ENCODE data around the gene EHMT1. TPM values are rescaled to one million over a fixed set of nuclear protein-coding genes. Genes with fewer than 3 reads are reported as not detected.

EHMT1 gene
- total RNA-seq, 2 experiments from 2014 or later: 145 to 295 TPM

DNA sequence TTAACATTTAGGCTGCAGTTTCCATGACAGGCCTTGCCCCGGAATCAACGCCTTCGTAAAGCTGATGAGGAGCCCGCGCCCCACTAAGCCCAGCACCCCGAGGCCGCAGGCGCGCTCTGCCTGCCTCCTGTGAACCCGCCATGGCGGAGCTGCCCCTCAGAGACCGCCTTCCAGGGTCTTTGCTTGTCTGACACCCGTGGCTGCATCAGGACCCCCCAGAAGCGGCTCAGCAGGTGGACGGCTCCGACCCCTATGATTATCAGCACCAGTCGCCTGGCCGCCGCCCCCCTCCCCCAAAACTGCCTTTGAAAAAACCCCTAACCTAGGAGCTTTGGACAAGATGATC is 39.6 kb upstream of the EHMT1 start:
- TF ChIP-seq EZH2phosphoT487 (IDR thresholded peaks at IDR 0.05; ENCODE audit: borderline replicate concordance, low read depth, low read length): no peak
- TF ChIP-seq, protein P1, sequence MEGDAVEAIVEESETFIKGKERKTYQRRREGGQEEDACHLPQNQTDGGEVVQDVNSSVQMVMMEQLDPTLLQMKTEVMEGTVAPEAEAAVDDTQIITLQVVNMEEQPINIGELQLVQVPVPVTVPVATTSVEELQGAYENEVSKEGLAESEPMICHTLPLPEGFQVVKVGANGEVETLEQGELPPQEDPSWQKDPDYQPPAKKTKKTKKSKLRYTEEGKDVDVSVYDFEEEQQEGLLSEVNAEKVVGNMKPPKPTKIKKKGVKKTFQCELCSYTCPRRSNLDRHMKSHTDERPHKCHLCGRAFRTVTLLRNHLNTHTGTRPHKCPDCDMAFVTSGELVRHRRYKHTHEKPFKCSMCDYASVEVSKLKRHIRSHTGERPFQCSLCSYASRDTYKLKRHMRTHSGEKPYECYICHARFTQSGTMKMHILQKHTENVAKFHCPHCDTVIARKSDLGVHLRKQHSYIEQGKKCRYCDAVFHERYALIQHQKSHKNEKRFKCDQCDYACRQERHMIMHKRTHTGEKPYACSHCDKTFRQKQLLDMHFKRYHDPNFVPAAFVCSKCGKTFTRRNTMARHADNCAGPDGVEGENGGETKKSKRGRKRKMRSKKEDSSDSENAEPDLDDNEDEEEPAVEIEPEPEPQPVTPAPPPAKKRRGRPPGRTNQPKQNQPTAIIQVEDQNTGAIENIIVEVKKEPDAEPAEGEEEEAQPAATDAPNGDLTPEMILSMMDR (conservative IDR thresholded peaks at IDR 0.05; ENCODE audit: low read length): no peak
- Histone ChIP-seq H3K27ac (ENCODE audit: low read depth, low read length, poor library complexity, severe bottlenecking) (no peak overlapping the region), H3K9me2 (ENCODE audit: insufficient read depth, low read length) (no peaks in the 10 kb centered on the region), H3K36me3 (ENCODE audit: insufficient read depth, low read length) (peaks cover 70% of the 10 kb centered on the region), H2AFZ (ENCODE audit: low read length) (no peak overlapping the region), H3K4me2 (ENCODE audit: low read length) (peak overlapping the region; percentile 43), H3K9me3 (ENCODE audit: low read length) (no peaks in the 10 kb centered on the region), H4K20me1 (ENCODE audit: insufficient read depth, low read length) (peaks cover 12% of the 10 kb centered on the region; the same call in 1 of the 2 replicates), H3K4me3 (ENCODE audit: low read depth, low read length, poor library complexity, severe bottlenecking) (peak overlapping the region; percentile 97), H3K79me2 (ENCODE audit: insufficient read depth, low read depth, low read length) (peaks cover 41% of the 10 kb centered on the region), H3K4me1 (ENCODE audit: insufficient read depth, low read length, poor library complexity, severe bottlenecking) (peaks cover 40% of the 10 kb centered on the region)
- POLR2A ChIA-PET: no interaction called here
- DNase-seq (ENCODE audit: low spot score): no peak
- intact Hi-C loops (cut with micrococcal nuclease; ENCODE audit: unreplicated experiment): loop anchor here (5.0 kb wide), 1 partner anchor 93 kb away; no protein-coding TSS in a partner anchor
- BruUV-seq (replicated peaks): no TSS peak
- CTCF ChIA-PET (ENCODE audit: unreplicated experiment): interaction anchor here (0.6 kb wide), 1 partner anchor 20 kb away, joined by 3 read pairs; no protein-coding TSS in a partner anchor

DNA sequence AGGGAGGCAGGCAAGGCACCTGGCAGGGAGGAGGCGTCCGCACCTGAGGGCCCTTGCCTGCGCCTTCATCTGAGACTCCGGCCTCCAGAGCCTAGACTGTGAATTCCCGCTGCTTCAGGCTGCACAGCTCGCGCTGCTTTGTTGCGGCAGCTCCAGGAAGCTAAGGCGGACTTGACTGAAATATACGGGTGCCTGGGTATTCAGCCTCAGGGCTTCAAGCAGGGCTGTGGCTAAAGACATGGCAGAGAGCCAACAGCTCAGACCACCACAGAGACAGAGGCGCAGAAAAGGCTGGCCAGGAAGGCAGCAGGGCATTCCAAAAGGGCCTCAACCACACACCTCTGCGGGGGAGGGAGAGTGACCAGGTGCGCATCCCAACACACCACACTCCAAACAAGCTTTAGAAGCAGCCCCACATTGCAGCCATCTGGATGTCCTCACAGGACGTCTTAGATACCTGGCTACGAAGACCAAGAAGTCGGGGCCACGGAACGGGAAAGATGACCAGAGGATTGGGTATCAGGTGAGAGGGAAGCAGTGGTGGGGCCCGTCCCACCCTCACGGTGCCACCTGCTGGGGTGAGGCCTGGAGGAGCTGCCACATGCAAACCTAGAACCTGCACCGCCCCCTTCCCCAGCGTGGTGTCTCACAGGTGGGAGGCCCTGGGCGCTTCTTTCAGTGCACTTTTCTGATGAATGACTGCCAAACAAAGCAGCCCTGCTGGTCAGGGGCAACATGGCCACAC is 38.4 kb upstream of the EHMT1 start:
- H3K4me2 ChIP-seq (ENCODE audit: low read length): no peak overlapping the region
- H2AFZ ChIP-seq (ENCODE audit: low read length): no peak overlapping the region
- peaks cover 6% of the 10 kb centered on the region; the same call in 1 of the 2 replicates for H4K20me1 ChIP-seq (ENCODE audit: insufficient read depth, low read length)
- no peaks in the 10 kb centered on the region for H3K9me3 ChIP-seq (ENCODE audit: low read length)
- TF ChIP-seq EZH2phosphoT487 (IDR thresholded peaks at IDR 0.05; ENCODE audit: borderline replicate concordance, low read depth, low read length): no peak
- TF ChIP-seq, protein P1 (conservative IDR thresholded peaks at IDR 0.05; ENCODE audit: low read length): no peak
- H3K9me2 ChIP-seq (ENCODE audit: insufficient read depth, low read length): no peaks in the 10 kb centered on the region
- ChIA-PET POLR2A (interaction anchor here (0.8 kb wide), 1 partner anchor 105 kb away, joined by 3 read pairs; no protein-coding TSS in a partner anchor), CTCF (ENCODE audit: unreplicated experiment) (no interaction called here)
- peaks cover 30% of the 10 kb centered on the region for H3K79me2 ChIP-seq (ENCODE audit: insufficient read depth, low read depth, low read length)
- peaks cover 70% of the 10 kb centered on the region for H3K36me3 ChIP-seq (ENCODE audit: insufficient read depth, low read length)
- H3K4me3 ChIP-seq (ENCODE audit: low read depth, low read length, poor library complexity, severe bottlenecking): no peak overlapping the region
- DNase-seq (ENCODE audit: low spot score): no peak
- no peak overlapping the region for H3K27ac ChIP-seq (ENCODE audit: low read depth, low read length, poor library complexity, severe bottlenecking)
- peaks cover 30% of the 10 kb centered on the region for H3K4me1 ChIP-seq (ENCODE audit: insufficient read depth, low read length, poor library complexity, severe bottlenecking)
- BruUV-seq (replicated peaks): no TSS peak
- intact Hi-C loops (cut with micrococcal nuclease; ENCODE audit: unreplicated experiment): no loop called here

DNA sequence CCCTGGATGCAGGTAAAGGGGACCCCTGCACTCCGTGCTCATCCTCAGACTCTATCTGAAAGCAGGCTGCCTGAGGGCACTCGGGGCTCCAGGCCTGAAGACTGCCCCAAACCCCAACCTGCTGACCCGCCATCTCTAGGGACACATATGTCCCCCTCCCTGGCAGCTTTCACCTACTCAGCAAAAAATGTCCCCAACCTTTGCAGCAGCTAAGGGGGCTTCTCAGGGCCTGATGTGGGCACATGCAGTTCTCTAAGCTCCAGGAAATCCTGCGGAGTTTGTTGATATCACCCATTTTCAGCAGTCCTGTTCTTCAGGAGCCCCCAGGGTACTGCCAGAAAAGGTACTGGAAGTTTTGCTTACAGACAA is 37.9 kb upstream of the EHMT1 start:
- peaks cover 70% of the 10 kb centered on the region for H3K36me3 ChIP-seq (ENCODE audit: insufficient read depth, low read length)
- ChIA-PET POLR2A (interaction anchor here (0.8 kb wide), 1 partner anchor 104 kb away, joined by 3 read pairs; no protein-coding TSS in a partner anchor), CTCF (ENCODE audit: unreplicated experiment) (no interaction called here)
- TF ChIP-seq, protein P1 (conservative IDR thresholded peaks at IDR 0.05; ENCODE audit: low read length): no peak
- no peak for TF ChIP-seq EZH2phosphoT487 (IDR thresholded peaks at IDR 0.05; ENCODE audit: borderline replicate concordance, low read depth, low read length)
- H3K4me3 ChIP-seq (ENCODE audit: low read depth, low read length, poor library complexity, severe bottlenecking): no peak overlapping the region
- H3K79me2 ChIP-seq (ENCODE audit: insufficient read depth, low read depth, low read length): peaks cover 25% of the 10 kb centered on the region
- BruUV-seq (replicated peaks): no TSS peak
- no peak overlapping the region for H2AFZ ChIP-seq (ENCODE audit: low read length)
- DNase-seq (ENCODE audit: low spot score): no peak
- peaks cover 25% of the 10 kb centered on the region for H3K4me1 ChIP-seq (ENCODE audit: insufficient read depth, low read length, poor library complexity, severe bottlenecking)
- peaks cover 6% of the 10 kb centered on the region; the same call in 1 of the 2 replicates for H4K20me1 ChIP-seq (ENCODE audit: insufficient read depth, low read length)
- intact Hi-C loops (cut with micrococcal nuclease; ENCODE audit: unreplicated experiment): no loop called here
- H3K9me3 ChIP-seq (ENCODE audit: low read length): no peaks in the 10 kb centered on the region
- no peak overlapping the region for H3K4me2 ChIP-seq (ENCODE audit: low read length)
- H3K9me2 ChIP-seq (ENCODE audit: insufficient read depth, low read length): no peaks in the 10 kb centered on the region
- H3K27ac ChIP-seq (ENCODE audit: low read depth, low read length, poor library complexity, severe bottlenecking): no peak overlapping the region
